Mesodermal cell (in vitro differentiated cells): ENCODE results near the gene PPP1R26. TPM values are rescaled to one million over a fixed set of nuclear protein-coding genes. Genes with fewer than 3 reads are reported as not detected.
A peak's percentile ranks its signal among the peaks of the same experiment; 100 is the strongest.
"Not testable (repeated sequence)": the region's sequence is repeated elsewhere in the genome, so short reads cannot be mapped to it uniquely, and the experiment has no call there.

Experiments
- H3K27ac ChIP-seq: 2 replicates; pipeline ENCODE4 v1.7.0; 2013; ENCODE audit warnings: mild to moderate bottlenecking, low read depth, low read length, moderate library complexity; ENCODE audit not compliant: severe bottlenecking
- H3K36me3 ChIP-seq: 2 replicates; pipeline ENCODE4 v1.7.1; 2013; ENCODE audit warnings: mild to moderate bottlenecking, low read length, moderate library complexity; ENCODE audit not compliant: control insufficient read depth, insufficient read depth
- H3K4me1 ChIP-seq: one replicate; pipeline ENCODE4 v1.7.1; 2013; ENCODE audit warnings: mild to moderate bottlenecking, low read length; ENCODE audit not compliant: insufficient read depth, control insufficient read depth, poor library complexity, severe bottlenecking
- H3K4me3 ChIP-seq: 2 replicates; pipeline ENCODE4 v1.7.0; 2013; ENCODE audit warnings: low read length, control low read depth, mild to moderate bottlenecking; ENCODE audit not compliant: insufficient read depth, poor library complexity, severe bottlenecking; ENCODE audit errors: extremely low read depth
- H3K9me3 ChIP-seq: 2 replicates; pipeline ENCODE4 v1.7.1; 2013; ENCODE audit warnings: mild to moderate bottlenecking, low read length, moderate library complexity; ENCODE audit not compliant: control insufficient read depth
- WGBS, 2 experiments: methylation state at CpG; one replicate each; pipeline ENCODE4 v1.1.5; 2013; ENCODE audit warnings: missing lambda C conversion rate in 2 of 2; ENCODE audit not compliant: insufficient coverage in 2 of 2; 5-methylcytosine and 5-hydroxymethylcytosine counted together
- polyA plus RNA-seq, 2 experiments: library from polyadenylated mRNA; stranded (reverse); fragments of 50-300 nt; gene quantifications; one replicate each; pipeline ENCODE4 v1.2.3, GENCODE V29; 2013

The PPP1R26 gene
- 22.5 TPM for polyA plus RNA-seq (2013, experiment 1 of 2)
- polyA plus RNA-seq (2013, experiment 2 of 2), result 19.3 TPM

- 0 to 7% methylated on average over 3 to 26 of the region's 103 CpGs for WGBS, 2 experiments
- peaks cover 21% of the 10 kb centered on the region for H3K36me3 ChIP-seq
- no peak within 1 kb of the TSS for H3K27ac ChIP-seq
- peaks cover 4% of the 10 kb centered on the region for H3K4me1 ChIP-seq
- peak within 1 kb of the TSS; percentile 75 for H3K4me3 ChIP-seq
- no peaks in the 10 kb centered on the region for H3K9me3 ChIP-seq
Measured at GRCh38 chr9:135479469-135480052, at the start of gene PPP1R26. PPP1R26 (plus strand) TSS chr9:135479782; CDS start chr9:135484511, 4,729 bp downstream.

GRCh38 chr9:135437259-135437658, 42.3 kb upstream of the PPP1R26 start:
- Histone ChIP-seq H3K27ac (no peak overlapping the region), H3K4me1 (no peaks in the 10 kb centered on the region), H3K36me3 (no peaks in the 10 kb centered on the region), H3K9me3 (peaks cover 9% of the 10 kb centered on the region), H3K4me3 (no peak overlapping the region)
- WGBS, 2 experiments, result no CpG with 5 or more reads among the region's 4 CpGs

DNA sequence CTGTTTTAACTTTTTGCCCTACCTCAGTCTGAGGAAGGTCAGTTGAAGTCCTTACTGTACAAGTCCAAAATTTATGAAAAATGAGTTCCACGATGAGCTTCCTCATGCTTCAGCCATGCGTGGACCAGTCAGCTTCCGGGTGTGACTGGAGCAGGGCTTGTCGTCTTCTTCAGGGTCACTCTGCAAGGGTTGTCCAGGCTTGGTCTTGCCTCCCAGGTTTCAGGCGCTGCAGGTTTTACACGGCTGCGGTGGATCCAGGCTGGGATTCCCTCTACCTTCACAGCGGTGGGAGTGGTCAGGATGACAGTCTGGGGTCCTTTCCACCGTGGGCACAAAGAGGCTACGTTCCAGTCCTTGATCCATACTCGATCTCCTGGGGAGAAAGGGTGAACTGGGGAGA, 41.9 kb upstream of the PPP1R26 start:
- not testable (repeated sequence) for H3K4me3 ChIP-seq, H3K36me3 ChIP-seq, H3K27ac ChIP-seq, H3K4me1 ChIP-seq, H3K9me3 ChIP-seq
- 88 to 94% methylated on average over 5 to 8 of the region's 11 CpGs for WGBS, 2 experiments

- H3K36me3 ChIP-seq, H3K4me1 ChIP-seq, H3K4me3 ChIP-seq, H3K9me3 ChIP-seq, H3K27ac ChIP-seq: not testable (repeated sequence)
- WGBS, 2 experiments, result 77 to 86% methylated on average over 12 of the region's 14 CpGs
Measured at GRCh38 chr9:135438581-135439232, 40.9 kb upstream of the PPP1R26 start.

- not testable (repeated sequence) for H3K27ac ChIP-seq, H3K36me3 ChIP-seq, H3K4me3 ChIP-seq, H3K4me1 ChIP-seq, H3K9me3 ChIP-seq
- WGBS, 2 experiments, result 88 to 95% methylated on average over 7 of the region's 7 CpGs
Measured at GRCh38 chr9:135439514-135439913, 40.1 kb upstream of the PPP1R26 start.

DNA sequence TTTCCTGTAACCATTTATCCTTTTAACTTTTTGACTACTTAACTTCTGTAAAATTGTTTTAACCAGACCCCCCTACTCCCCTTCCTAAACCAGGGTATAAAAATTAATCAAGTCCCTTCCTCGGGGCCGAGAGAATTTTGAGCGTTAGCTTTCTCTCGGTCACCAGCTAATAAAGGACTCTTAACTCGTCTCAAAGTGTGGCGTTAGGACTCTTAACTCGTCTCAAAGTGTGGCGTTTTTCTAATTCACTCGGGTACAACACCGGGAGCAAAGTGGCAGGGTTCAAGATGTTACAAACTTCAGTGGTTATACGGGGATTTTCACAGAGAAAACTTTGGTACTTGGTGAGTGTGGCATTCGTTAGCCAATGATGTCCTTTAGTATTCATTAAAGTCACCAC, 39.7 kb upstream of the PPP1R26 start:
- WGBS, 2 experiments, result 90 to 92% methylated on average over 12 of the region's 12 CpGs
- Histone ChIP-seq H3K36me3 (no peaks in the 10 kb centered on the region), H3K4me3 (no peak overlapping the region), H3K4me1 (no peaks in the 10 kb centered on the region), H3K27ac (no peak overlapping the region), H3K9me3 (no peaks in the 10 kb centered on the region)

DNA sequence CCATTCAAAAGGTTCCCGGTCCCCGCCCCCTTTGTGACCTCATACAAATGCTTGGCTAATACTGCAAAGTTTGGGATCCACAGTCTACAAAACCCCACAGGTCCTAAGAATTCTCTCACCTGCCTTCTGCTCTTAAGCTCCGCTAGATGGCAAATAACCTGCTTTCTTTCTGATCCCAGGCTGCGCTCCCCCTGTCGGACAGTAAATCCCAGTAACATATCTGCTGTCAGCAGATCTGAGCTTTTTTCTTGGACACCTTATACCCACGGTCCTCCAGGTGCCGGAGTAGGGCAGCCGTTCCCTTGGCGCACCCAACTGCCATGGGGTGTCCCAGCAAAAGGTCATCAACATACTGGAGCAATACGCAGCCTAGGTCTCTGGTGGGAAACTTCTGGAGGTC, 39.0 kb upstream of the PPP1R26 start:
- no peak overlapping the region for H3K4me3 ChIP-seq
- no peaks in the 10 kb centered on the region for H3K4me1 ChIP-seq
- 93 to 94% methylated on average over 5 to 10 of the region's 10 CpGs for WGBS, 2 experiments
- H3K9me3 ChIP-seq, result no peaks in the 10 kb centered on the region
- no peak overlapping the region for H3K27ac ChIP-seq
- no peaks in the 10 kb centered on the region for H3K36me3 ChIP-seq

GRCh38 chr9:135441105-135442071, 38.2 kb upstream of the PPP1R26 start:
- not testable (repeated sequence) for H3K4me3 ChIP-seq, H3K9me3 ChIP-seq, H3K36me3 ChIP-seq, H3K27ac ChIP-seq, H3K4me1 ChIP-seq
- 91% methylated on average over 23 of the region's 23 CpGs for WGBS, 2 experiments

DNA sequence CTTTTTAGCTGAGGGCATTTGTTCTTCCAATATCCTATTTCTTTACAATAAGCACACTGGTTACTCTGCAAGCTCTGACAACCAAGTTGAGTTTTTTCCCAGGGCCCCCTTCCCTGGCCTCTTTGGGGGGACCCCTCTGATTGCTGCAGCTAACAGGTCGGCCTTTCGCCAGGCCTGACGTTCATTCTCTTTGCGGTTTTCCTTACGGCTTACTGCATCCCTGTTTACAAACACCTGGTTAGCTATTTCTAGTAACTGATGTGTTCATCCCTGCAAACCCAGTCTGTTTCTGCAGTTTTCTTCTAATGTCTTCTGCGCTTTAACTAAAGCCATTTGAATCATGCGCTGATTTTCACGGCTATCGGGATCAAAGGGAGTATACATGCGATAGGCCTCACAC, 37.5 kb upstream of the PPP1R26 start:
- no peak overlapping the region for H3K4me3 ChIP-seq
- no peaks in the 10 kb centered on the region for H3K36me3 ChIP-seq
- no peaks in the 10 kb centered on the region for H3K9me3 ChIP-seq
- H3K4me1 ChIP-seq, result no peaks in the 10 kb centered on the region
- no peak overlapping the region for H3K27ac ChIP-seq
- 89 to 94% methylated on average over 10 of the region's 10 CpGs for WGBS, 2 experiments

GRCh38 chr9:135443797-135444425, 35.7 kb upstream of the PPP1R26 start:
- 88 to 89% methylated on average over 27 to 28 of the region's 28 CpGs for WGBS, 2 experiments
- H3K9me3 ChIP-seq, result no peaks in the 10 kb centered on the region
- no peaks in the 10 kb centered on the region for H3K4me1 ChIP-seq
- H3K4me3 ChIP-seq, result no peak overlapping the region
- no peak overlapping the region for H3K27ac ChIP-seq
- H3K36me3 ChIP-seq, result no peaks in the 10 kb centered on the region
